Measurements from ENCODE around the gene FOXRED2.

The FOXRED2 gene

GRCh38 chr22:36470994-36471331 lies 35.9 kb downstream of the FOXRED2 start:
- Histone ChIP-seq H3K9me3 (no peaks in the 10 kb centered on the region), H3K27me3 (ENCODE audit: low read depth) (no peaks in the 10 kb centered on the region), H3K4me3 (no peak overlapping the region), H3K36me3 (replicated peaks) (peaks cover 62% of the 10 kb centered on the region), H3K4me1 (no peaks in the 10 kb centered on the region)
- in situ Hi-C loops (cut with MboI; ENCODE audit: low sequenced_read_pairs) = no loop called here
- no peak for DNase-seq (ENCODE audit: low spot score in 2 of 2)

- DNase-seq (ENCODE audit: low spot score in 2 of 2) = peak; percentile 71 to 83
- Histone ChIP-seq H3K4me3 (no peak overlapping the region), H3K36me3 (replicated peaks) (peaks cover 56% of the 10 kb centered on the region), H3K4me1 (no peaks in the 10 kb centered on the region), H3K27me3 (ENCODE audit: low read depth) (no peaks in the 10 kb centered on the region), H3K9me3 (no peaks in the 10 kb centered on the region)
- in situ Hi-C loops (cut with MboI; ENCODE audit: low sequenced_read_pairs) = no loop called here
Measured at GRCh38 chr22:36470162-36470993, 36.5 kb downstream of the FOXRED2 start.

- Histone ChIP-seq H3K36me3 (replicated peaks) (peaks cover 46% of the 10 kb centered on the region), H3K4me3 (no peak overlapping the region), H3K9me3 (no peaks in the 10 kb centered on the region), H3K4me1 (no peaks in the 10 kb centered on the region), H3K27me3 (ENCODE audit: low read depth) (no peaks in the 10 kb centered on the region)
- no peak for DNase-seq (ENCODE audit: low spot score in 2 of 2)
- in situ Hi-C loops (cut with MboI; ENCODE audit: low sequenced_read_pairs) = loop anchor here (5.0 kb wide), 1 partner anchor 167 kb away; no protein-coding TSS in a partner anchor
Measured at GRCh38 chr22:36469094-36469710, 37.6 kb downstream of the FOXRED2 start.

- Histone ChIP-seq H3K4me1 (no peaks in the 10 kb centered on the region), H3K36me3 (replicated peaks) (peaks cover 39% of the 10 kb centered on the region), H3K27me3 (ENCODE audit: low read depth) (no peaks in the 10 kb centered on the region), H3K9me3 (no peaks in the 10 kb centered on the region), H3K4me3 (no peak overlapping the region)
- in situ Hi-C loops (cut with MboI; ENCODE audit: low sequenced_read_pairs) = loop anchor here (5.0 kb wide), 1 partner anchor 166 kb away; no protein-coding TSS in a partner anchor
- DNase-seq (ENCODE audit: low spot score in 2 of 2) = no peak
Measured at GRCh38 chr22:36467946-36468345, 38.9 kb downstream of the FOXRED2 start.

GRCh38 chr22:36467042-36467810 lies 39.6 kb downstream of the FOXRED2 start:
- no peak for DNase-seq (ENCODE audit: low spot score in 2 of 2)
- Histone ChIP-seq H3K36me3 (replicated peaks) (peaks cover 34% of the 10 kb centered on the region), H3K9me3 (no peaks in the 10 kb centered on the region), H3K27me3 (ENCODE audit: low read depth) (no peaks in the 10 kb centered on the region), H3K4me3 (no peak overlapping the region), H3K4me1 (no peaks in the 10 kb centered on the region)
- in situ Hi-C loops (cut with MboI; ENCODE audit: low sequenced_read_pairs) = loop anchor here (5.0 kb wide), 1 partner anchor 165 kb away; no protein-coding TSS in a partner anchor

- Histone ChIP-seq H3K4me1 (no peaks in the 10 kb centered on the region), H3K9me3 (no peaks in the 10 kb centered on the region), H3K36me3 (replicated peaks) (peaks cover 31% of the 10 kb centered on the region), H3K4me3 (no peak overlapping the region), H3K27me3 (ENCODE audit: low read depth) (no peaks in the 10 kb centered on the region)
- in situ Hi-C loops (cut with MboI; ENCODE audit: low sequenced_read_pairs) = loop anchor here (5.0 kb wide), 1 partner anchor 164 kb away; no protein-coding TSS in a partner anchor
- no peak for DNase-seq (ENCODE audit: low spot score in 2 of 2)
Measured at GRCh38 chr22:36466258-36466657, 40.6 kb downstream of the FOXRED2 start.

- Histone ChIP-seq H3K36me3 (replicated peaks) (peaks cover 23% of the 10 kb centered on the region), H3K27me3 (ENCODE audit: low read depth) (no peaks in the 10 kb centered on the region), H3K4me1 (no peaks in the 10 kb centered on the region), H3K9me3 (no peaks in the 10 kb centered on the region), H3K4me3 (no peak overlapping the region)
- in situ Hi-C loops (cut with MboI; ENCODE audit: low sequenced_read_pairs) = loop anchor here (5.0 kb wide), 1 partner anchor 163 kb away; no protein-coding TSS in a partner anchor
- DNase-seq (ENCODE audit: low spot score in 2 of 2) = no peak
Measured at GRCh38 chr22:36465232-36466021, 41.4 kb downstream of the FOXRED2 start.

- Histone ChIP-seq H3K4me1 (no peaks in the 10 kb centered on the region), H3K4me3 (no peak overlapping the region), H3K27me3 (ENCODE audit: low read depth) (no peaks in the 10 kb centered on the region), H3K36me3 (replicated peaks) (peaks cover 16% of the 10 kb centered on the region; the same call in 1 of the 2 replicates), H3K9me3 (no peaks in the 10 kb centered on the region)
- in situ Hi-C loops (cut with MboI; ENCODE audit: low sequenced_read_pairs) = loop anchor here (5.0 kb wide), 1 partner anchor 162 kb away; no protein-coding TSS in a partner anchor
- DNase-seq (ENCODE audit: low spot score in 2 of 2) = no peak
Measured at GRCh38 chr22:36464715-36465231, 42.1 kb downstream of the FOXRED2 start.

- no peaks in the 10 kb centered on the region for H3K9me3 ChIP-seq
- peaks cover 12% of the 10 kb centered on the region; the same call in 1 of the 2 replicates for H3K36me3 ChIP-seq (replicated peaks)
- in situ Hi-C loops (cut with MboI; ENCODE audit: low sequenced_read_pairs) = no loop called here
- DNase-seq (ENCODE audit: low spot score in 2 of 2) = no peak
- no peaks in the 10 kb centered on the region for H3K27me3 ChIP-seq (ENCODE audit: low read depth)
- no peak overlapping the region for H3K4me3 ChIP-seq
- peaks cover 10% of the 10 kb centered on the region for H3K4me1 ChIP-seq
Measured at GRCh38 chr22:36463783-36464184, 43.1 kb downstream of the FOXRED2 start.

- H3K36me3 ChIP-seq (replicated peaks) = peaks cover 4% of the 10 kb centered on the region; the same call in 1 of the 2 replicates
- H3K27me3 ChIP-seq (ENCODE audit: low read depth) = no peaks in the 10 kb centered on the region
- in situ Hi-C loops (cut with MboI; ENCODE audit: low sequenced_read_pairs) = no loop called here
- H3K4me1 ChIP-seq = peaks cover 10% of the 10 kb centered on the region
- H3K4me3 ChIP-seq = no peak overlapping the region
- DNase-seq (ENCODE audit: low spot score in 2 of 2) = no peak
- H3K9me3 ChIP-seq = no peaks in the 10 kb centered on the region
Measured at GRCh38 chr22:36461665-36462649, 44.9 kb downstream of the FOXRED2 start.

GRCh38 chr22:36460202-36460601 lies 46.6 kb downstream of the FOXRED2 start:
- in situ Hi-C loops (cut with MboI; ENCODE audit: low sequenced_read_pairs) = no loop called here
- peaks cover 13% of the 10 kb centered on the region for H3K4me1 ChIP-seq
- no peak for DNase-seq (ENCODE audit: low spot score in 2 of 2)
- no peaks in the 10 kb centered on the region for H3K27me3 ChIP-seq (ENCODE audit: low read depth)
- no peaks in the 10 kb centered on the region for H3K9me3 ChIP-seq
- H3K36me3 ChIP-seq (replicated peaks) = no peaks in the 10 kb centered on the region
- no peak overlapping the region for H3K4me3 ChIP-seq

All from HAP-1 (cell line).